Uterus (tissue), 4 donors: ENCODE data around the gene DAZL. TPM values are rescaled to one million over a fixed set of nuclear protein-coding genes. Genes with fewer than 3 reads are reported as not detected.

Experiments
- DNase-seq, 2 donors: peaks; one replicate each; pipeline ENCODE4 v3.0.0-alpha.2; 2019 to 2020
- H3K27ac ChIP-seq, 2 donors: fragments of 200-600 bp; sonication (generic); 1 replicate in 1 of 2; 2 replicates in 1 of 2; pipeline ENCODE4 v1.5.1; 2016 to 2018
- H3K27me3 ChIP-seq, 2 donors: fragments of 200-600 bp; sonication (generic); one replicate each; pipeline ENCODE4 v1.5.1; 2018 to 2019; ENCODE audit warnings: control low read depth in 1 of 2
- H3K36me3 ChIP-seq, 2 donors: fragments of 200-600 bp; sonication (generic); one replicate each; pipeline ENCODE4 v1.5.1; 2019; ENCODE audit warnings: control low read depth in 1 of 2
- H3K4me1 ChIP-seq, 2 donors: fragments of 200-600 bp; sonication (generic); one replicate each; pipeline ENCODE4 v1.5.1; 2018 to 2019; ENCODE audit warnings: control low read depth in 1 of 2
- H3K4me3 ChIP-seq, 2 donors: fragments of 200-600 bp; sonication (generic); 1 replicate in 1 of 2; 2 replicates in 1 of 2; pipeline ENCODE4 v1.5.1; 2018 to 2019; ENCODE audit warnings: mild to moderate bottlenecking in 1 of 2
- H3K9me3 ChIP-seq, 2 donors: fragments of 200-600 bp; sonication (generic); one replicate each; pipeline ENCODE4 v1.5.1; 2019; ENCODE audit warnings: control low read depth in 1 of 2
- POLR2A ChIP-seq, 2 donors: fragments of 450-650 bp; IDR thresholded peaks; one replicate each; pipeline ENCODE4 v1.6.1; 2016; ENCODE audit warnings: antibody characterized with exemption in 2 of 2, mild to moderate bottlenecking in 1 of 2, moderate library complexity in 1 of 2
- intact Hi-C: fragments of 100-400 bp; cut with DNase I; formaldehyde crosslinking; loops from one replicate; pipeline ENCODE4 v1.15.1; 2023; ENCODE audit warnings: low total_unique reads
- total RNA-seq, 4 donors: library from RNA; depleted of rRNA in 3 of 4; stranded (reverse); fragments of >200 nt in 3 of 4; gene quantifications; one replicate each; pipeline versions ENCODE4 v1.1.0 to v1.2.4, GENCODE V29; 2014 to 2023
- TF ChIP-seq, protein P1 (sequence below), 4 experiments: fragments of 200-600 bp in 2 of 4; fragments of 450-650 bp in 2 of 4; sonication (generic) in 2 of 4; IDR thresholded peaks; one replicate each; pipeline ENCODE4 v1.5.1; 2016 to 2019; ENCODE audit warnings: antibody characterized with exemption in 4 of 4, mild to moderate bottlenecking in 2 of 4, moderate library complexity in 1 of 4
- donor health status: DM: yes; HTN: yes; CAD: no.

DAZL gene
- total RNA-seq, 4 donors from 2014 or later: 0.21 TPM; not detected in 3

GRCh38 chr3:16587047-16587680 lies 18.1 kb downstream of the DAZL start:
- Histone ChIP-seq H3K27ac (no peak overlapping the region), H3K36me3 (no peaks in the 10 kb centered on the region), H3K4me3 (no peak overlapping the region), H3K4me1 (no peaks in the 10 kb centered on the region), H3K27me3 (no peaks in the 10 kb centered on the region), H3K9me3 (no peaks in the 10 kb centered on the region)
- intact Hi-C loops: no loop called here
- TF ChIP-seq, protein P1, sequence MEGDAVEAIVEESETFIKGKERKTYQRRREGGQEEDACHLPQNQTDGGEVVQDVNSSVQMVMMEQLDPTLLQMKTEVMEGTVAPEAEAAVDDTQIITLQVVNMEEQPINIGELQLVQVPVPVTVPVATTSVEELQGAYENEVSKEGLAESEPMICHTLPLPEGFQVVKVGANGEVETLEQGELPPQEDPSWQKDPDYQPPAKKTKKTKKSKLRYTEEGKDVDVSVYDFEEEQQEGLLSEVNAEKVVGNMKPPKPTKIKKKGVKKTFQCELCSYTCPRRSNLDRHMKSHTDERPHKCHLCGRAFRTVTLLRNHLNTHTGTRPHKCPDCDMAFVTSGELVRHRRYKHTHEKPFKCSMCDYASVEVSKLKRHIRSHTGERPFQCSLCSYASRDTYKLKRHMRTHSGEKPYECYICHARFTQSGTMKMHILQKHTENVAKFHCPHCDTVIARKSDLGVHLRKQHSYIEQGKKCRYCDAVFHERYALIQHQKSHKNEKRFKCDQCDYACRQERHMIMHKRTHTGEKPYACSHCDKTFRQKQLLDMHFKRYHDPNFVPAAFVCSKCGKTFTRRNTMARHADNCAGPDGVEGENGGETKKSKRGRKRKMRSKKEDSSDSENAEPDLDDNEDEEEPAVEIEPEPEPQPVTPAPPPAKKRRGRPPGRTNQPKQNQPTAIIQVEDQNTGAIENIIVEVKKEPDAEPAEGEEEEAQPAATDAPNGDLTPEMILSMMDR (IDR thresholded peaks at IDR 0.05): no peak
- no peak for TF ChIP-seq POLR2A (IDR thresholded peaks at IDR 0.05)
- no peak for DNase-seq

- intact Hi-C loops: no loop called here
Measured at GRCh38 chr3:16584880-16585279, 20.3 kb downstream of the DAZL start.

GRCh38 chr3:16583551-16583950 lies 21.7 kb downstream of the DAZL start:
- no peaks in the 10 kb centered on the region for H3K27me3 ChIP-seq

More at GRCh38 chr3:16584880-16585279, 20.3 kb downstream of the DAZL start:
- no peak for DNase-seq
- Histone ChIP-seq H3K4me3 (no peak overlapping the region), H3K4me1 (no peaks in the 10 kb centered on the region), H3K9me3 (no peaks in the 10 kb centered on the region), H3K36me3 (no peaks in the 10 kb centered on the region), H3K27ac (no peak overlapping the region), H3K27me3 (no peaks in the 10 kb centered on the region)
- TF ChIP-seq, protein P1 (IDR thresholded peaks at IDR 0.05): no peak
- TF ChIP-seq POLR2A (IDR thresholded peaks at IDR 0.05): no peak

DNA sequence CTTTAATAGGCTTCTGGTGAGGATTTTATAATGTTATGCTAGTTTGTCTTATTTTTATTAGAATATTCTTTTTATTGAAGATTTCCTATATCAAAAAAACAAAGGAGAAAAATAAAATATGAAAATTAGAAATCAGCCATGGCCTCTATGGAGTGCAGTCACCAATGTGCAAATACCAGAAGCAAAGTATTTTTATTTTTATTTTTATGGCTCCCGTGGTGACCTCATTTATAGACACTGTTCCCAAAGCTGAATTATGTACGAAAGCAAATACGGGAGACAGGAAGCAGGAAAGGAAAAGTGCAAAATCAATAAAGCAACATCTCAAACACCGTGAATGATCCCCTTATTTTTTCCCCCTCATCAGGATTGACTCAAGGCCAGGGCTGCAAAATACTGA lies 35.1 kb downstream of the DAZL start:
- TF ChIP-seq POLR2A (IDR thresholded peaks at IDR 0.05): no peak
- TF ChIP-seq, protein P1 (IDR thresholded peaks at IDR 0.05): no peak
- H3K27me3 ChIP-seq: no peaks in the 10 kb centered on the region
- no peaks in the 10 kb centered on the region for H3K36me3 ChIP-seq
- intact Hi-C loops: no loop called here
- H3K4me1 ChIP-seq: no peaks in the 10 kb centered on the region
- no peaks in the 10 kb centered on the region for H3K9me3 ChIP-seq
- no peak overlapping the region for H3K4me3 ChIP-seq
- no peak for DNase-seq
- no peak overlapping the region for H3K27ac ChIP-seq

More at GRCh38 chr3:16583551-16583950, 21.7 kb downstream of the DAZL start:
- DNase-seq: no peak
- intact Hi-C loops: no loop called here
- Histone ChIP-seq H3K4me1 (no peaks in the 10 kb centered on the region), H3K27ac (no peak overlapping the region), H3K36me3 (no peaks in the 10 kb centered on the region), H3K4me3 (no peak overlapping the region), H3K9me3 (no peaks in the 10 kb centered on the region)
- TF ChIP-seq POLR2A (IDR thresholded peaks at IDR 0.05): no peak
- TF ChIP-seq, protein P1 (IDR thresholded peaks at IDR 0.05): no peak

- no peaks in the 10 kb centered on the region for H3K4me1 ChIP-seq
Measured at GRCh38 chr3:16568532-16568931, 36.7 kb downstream of the DAZL start.

More at GRCh38 chr3:16568532-16568931, 36.7 kb downstream of the DAZL start:
- DNase-seq: no peak
- Histone ChIP-seq H3K27me3 (no peaks in the 10 kb centered on the region), H3K9me3 (no peaks in the 10 kb centered on the region), H3K36me3 (no peaks in the 10 kb centered on the region), H3K27ac (no peak overlapping the region), H3K4me3 (no peak overlapping the region)
- intact Hi-C loops: no loop called here
- no peak for TF ChIP-seq POLR2A (IDR thresholded peaks at IDR 0.05)
- TF ChIP-seq, protein P1 (IDR thresholded peaks at IDR 0.05): no peak
